Endometrial microvascular endothelial cells (primary cell): ENCODE results near the gene TNIP1. TPM values are rescaled to one million over a fixed set of nuclear protein-coding genes. Genes with fewer than 3 reads are reported as not detected.

Source experiments
- in situ Hi-C: cut with HindIII; loops from 2 replicates; pipeline ENCODE4 v1.10.0; 2017; ENCODE audit warnings: low sequenced_read_pairs, low pct_unique_long_range_greater_than_20kb; ENCODE audit errors: inconsistent ontology term
- total RNA-seq: library from RNA; depleted of rRNA; stranded (reverse); fragments of >200 nt; gene quantifications from one replicate; pipeline ENCODE4 v1.2.3, GENCODE V29; 2015; ENCODE audit errors: inconsistent ontology term

The TNIP1 gene, protein sequence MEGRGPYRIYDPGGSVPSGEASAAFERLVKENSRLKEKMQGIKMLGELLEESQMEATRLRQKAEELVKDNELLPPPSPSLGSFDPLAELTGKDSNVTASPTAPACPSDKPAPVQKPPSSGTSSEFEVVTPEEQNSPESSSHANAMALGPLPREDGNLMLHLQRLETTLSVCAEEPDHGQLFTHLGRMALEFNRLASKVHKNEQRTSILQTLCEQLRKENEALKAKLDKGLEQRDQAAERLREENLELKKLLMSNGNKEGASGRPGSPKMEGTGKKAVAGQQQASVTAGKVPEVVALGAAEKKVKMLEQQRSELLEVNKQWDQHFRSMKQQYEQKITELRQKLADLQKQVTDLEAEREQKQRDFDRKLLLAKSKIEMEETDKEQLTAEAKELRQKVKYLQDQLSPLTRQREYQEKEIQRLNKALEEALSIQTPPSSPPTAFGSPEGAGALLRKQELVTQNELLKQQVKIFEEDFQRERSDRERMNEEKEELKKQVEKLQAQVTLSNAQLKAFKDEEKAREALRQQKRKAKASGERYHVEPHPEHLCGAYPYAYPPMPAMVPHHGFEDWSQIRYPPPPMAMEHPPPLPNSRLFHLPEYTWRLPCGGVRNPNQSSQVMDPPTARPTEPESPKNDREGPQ
- 71.0 TPM for total RNA-seq

DNA sequence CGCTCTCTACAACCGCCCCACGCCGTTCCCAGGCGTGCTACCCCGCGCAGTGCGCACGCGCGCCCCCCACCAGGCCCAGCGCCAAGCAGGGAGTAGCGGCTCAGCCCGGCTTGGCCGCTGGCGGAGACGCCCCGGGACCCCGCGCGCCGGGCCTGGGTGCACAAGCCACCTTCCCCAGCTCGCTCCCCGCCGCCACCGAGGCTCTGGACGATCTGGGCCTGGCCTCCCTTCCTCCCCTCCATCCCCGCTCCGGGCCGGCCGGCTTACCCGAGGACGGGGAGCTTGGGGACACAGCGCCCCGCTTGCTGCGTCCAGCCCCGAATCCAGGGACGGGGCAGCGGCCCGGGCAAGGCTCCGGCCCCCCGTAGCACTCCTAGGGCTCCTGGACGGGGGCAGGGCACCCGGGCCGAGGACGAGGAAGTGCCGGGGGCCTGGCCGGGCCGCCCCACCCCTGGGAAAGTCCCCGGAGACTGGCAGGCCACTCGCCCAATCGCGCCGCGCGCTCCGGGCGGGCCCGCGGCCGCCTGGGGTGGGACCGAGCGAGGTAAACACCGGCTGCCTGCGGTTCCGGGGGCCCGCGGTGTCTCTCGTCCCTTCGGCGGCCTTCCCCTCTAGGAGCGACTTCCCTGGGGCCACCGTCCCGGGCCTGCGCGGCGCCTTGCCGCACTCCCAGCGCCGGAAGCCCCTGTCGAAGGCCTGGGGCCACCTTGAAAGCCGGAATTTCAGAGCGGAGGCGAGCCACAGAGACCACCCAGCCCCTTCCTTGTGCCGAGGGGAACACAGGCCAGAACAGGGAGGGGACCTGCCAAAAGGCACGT lies at the start of gene TNIP1:
Gene TNIP1, minus strand, starts transcription at position 422 of the 818 bp plus-strand sequence. CDS start 15,939 bp downstream, outside the sequence.
- in situ Hi-C loops, result no loop called here

DNA sequence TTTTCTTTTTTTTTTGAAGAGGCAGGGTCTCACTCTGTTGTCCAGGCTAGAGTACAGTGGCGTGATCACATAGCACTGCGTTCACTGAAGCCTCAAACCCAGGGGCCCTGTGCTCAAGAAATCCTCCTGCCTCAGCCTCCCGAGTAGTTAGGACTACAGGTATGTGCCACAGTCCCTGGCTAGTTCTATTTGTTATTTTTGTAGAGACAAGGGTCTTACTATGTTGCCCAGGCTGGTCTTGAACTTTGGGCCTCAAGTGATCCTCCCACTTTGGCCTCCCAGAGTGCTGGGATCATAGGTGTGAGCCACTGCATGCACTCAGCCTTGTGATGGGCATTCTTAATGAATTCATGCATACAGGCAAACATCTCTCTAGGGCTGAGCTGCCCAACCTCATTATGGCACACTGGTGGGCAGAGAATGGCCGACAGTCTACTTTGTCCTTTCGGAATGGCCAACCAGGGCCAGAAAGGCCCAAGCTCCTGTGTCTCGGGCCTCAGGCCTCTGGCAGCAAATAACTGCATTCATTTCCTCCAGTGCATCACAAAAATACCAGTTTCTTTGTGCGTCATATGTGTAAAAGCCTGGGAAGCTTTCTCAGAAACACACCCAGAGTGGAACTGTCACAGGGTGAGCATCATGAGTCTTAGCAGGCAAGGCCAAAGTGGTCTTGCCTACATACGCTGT lies 49.5 kb upstream of the TNIP1 start:
- in situ Hi-C loops, result no loop called here

DNA sequence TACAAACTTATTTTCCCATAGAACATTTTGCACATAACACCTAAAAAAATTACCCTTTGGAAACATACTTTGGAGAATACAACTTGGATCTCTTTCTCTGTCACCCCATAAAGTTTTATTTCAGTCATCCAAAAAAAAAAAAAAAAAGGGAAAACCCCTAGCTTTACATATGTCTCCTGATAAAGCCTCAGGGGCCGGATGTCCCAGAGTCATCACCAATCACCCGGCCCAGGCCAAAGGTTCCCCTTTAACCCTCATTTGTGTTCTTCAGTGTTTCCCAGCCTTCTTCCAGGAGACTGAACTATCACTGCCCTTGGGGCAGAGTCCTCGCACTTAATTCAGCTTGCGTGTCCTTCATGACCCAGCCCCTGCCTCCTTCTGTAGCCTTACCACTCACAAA lies 48.0 kb upstream of the TNIP1 start:
- in situ Hi-C loops, result no loop called here

DNA sequence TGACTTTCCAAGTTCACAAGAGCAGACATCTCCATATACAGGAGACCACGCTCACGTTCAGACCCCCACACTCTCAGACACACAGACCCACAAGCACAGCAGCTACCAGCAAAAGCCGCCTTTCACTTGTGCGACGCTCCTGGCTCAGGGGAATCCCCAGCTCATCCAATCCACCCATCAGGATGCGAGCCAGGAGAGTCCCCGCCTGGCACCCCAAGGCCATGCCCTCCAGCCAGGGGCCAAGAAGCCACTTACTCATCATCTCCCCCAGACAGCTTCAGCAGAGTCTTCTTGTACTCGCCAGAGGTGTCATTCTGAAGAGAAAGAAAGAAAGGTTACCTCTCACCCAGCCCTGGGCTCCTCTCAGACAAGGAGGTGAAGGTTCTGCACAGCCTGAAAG lies 47.1 kb upstream of the TNIP1 start:
- in situ Hi-C loops, result no loop called here

DNA sequence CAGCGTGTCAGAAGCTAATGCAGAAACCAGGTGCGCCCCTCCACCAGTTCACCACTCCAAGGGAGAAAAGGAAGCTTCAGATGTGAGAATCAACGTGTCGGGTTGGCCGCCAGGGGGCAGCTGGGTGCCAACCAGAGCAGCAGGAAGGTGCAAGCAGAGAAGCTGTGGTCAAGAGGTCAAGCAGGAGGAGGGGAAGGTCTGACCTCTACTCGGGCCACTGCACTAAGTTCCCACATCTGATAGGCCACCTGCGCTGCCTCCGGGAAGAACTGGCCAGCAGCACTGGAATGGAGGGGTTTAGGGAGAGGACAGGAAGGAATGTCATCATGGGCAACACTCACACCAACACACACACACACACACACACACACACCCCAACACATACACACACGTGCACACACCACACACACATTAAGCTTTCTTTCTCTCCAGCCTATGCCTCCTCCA lies 45.4 kb upstream of the TNIP1 start:
- in situ Hi-C loops, result no loop called here

DNA sequence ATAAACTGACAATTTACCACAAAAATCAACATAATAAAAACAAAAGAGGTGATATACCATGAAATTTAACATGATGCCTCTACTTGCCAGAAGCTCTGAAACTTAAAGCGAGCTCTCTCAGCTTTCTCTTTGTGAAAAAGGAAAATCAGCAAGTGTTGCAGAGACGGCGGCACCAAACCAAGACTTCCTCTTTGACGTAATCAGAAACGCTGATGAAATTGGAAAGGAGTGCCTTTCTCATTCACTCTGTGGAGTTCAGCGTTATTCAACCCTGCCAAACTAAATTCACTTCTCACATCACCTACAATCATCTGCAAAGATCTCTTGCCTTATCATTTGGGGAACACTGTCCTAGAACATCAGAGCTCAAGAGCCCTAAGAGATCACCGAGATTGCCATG lies 44.6 kb upstream of the TNIP1 start:
- in situ Hi-C loops, result no loop called here

DNA sequence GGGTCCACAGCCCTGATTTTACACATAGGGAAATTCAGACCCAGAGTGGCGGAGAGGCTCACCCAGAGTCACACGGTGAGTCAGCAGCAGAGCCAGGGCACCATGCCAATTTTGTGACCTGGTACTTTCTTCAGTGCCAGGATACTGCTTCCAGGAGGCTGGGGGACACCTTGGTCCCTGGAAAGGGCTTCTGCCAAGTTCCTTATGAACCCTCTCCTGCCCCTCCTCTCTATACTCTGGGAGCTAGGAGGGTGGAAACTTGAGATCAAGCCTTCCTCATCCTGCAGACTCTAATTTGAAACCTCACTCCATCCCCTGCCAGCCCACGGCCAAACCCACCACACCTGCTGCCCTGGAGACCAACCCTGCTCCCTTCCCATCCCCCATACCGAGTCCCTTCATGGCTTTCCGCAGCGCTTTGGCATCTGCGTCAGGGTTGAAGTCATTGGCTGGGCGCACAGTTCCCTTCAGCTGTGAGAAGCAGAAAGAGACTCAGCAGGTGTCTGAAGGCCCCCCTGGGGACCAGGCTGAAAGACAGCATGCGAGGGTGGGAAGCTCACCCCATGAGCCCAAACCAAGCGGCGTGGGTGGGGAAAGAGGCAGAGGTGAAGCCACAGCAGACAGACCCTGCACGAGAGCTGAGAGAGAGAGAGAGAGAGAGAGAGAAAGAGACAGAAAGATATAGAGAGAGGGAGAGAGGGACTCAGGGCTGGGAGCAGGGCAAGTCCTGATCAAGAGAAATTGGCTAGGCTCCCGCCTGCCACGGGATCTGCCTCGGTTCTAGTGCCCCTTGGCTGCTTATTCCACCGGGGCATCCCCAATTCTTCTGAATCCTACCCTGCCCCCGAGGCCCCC lies 43.3 kb upstream of the TNIP1 start:
- in situ Hi-C loops, result no loop called here

DNA sequence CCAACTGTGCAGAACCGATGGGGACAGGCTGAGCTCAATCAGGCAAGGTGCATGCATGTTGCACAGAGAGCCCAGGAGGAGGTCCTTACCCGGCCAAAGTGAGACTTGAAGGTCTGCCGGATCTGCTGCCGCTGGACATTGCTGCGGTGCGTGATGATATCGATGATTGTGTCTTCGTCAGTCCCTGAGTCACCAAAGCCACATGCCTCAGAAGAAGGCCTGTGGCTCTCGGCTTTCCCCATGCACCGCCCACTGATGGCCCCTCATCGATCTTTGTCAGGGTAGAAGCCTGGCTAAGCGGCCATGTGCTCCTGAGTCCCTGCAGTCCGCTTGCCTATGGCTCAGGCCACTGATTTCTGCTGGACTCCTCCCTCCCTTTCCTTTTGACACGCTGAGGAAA lies 42.0 kb upstream of the TNIP1 start:
- in situ Hi-C loops, result no loop called here

DNA sequence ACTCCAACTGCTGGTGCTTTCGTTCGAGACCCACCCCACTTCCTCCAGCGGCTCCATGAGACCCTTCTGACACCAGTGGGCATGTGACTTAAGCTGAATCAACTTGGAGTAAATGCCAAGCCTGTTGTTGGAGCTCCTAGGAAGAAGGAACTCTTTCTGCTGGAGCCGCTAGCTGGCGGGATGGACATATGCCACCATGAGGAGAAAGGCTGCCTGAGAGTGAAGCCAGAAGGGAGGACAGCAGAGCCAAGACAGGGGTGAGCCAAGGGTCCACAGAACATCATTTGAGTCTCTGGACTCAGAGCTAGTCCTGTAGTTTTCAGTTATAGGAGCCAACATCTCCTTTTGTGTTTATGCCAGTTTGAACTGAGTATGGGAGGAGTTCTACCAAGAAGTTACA lies 40.8 kb upstream of the TNIP1 start:
- in situ Hi-C loops, result no loop called here

DNA sequence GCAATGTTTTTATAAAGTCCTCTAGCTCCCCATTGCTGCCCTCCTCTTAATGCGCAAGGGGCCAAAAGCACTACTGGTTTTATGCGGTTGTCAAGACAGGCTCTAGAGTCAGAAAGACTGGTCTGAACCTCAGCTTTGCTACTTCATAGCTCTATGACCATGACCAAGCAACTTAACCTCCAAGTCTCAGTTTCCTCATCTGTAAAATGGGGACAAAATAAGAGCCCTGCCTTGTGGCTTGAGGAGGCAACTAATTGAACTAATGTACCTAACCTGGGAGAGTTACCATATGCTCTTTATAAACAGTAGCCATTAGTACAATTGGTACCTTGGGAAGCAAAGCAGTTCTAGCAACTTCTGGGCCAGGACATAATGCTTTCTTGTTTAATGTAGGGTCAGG lies 40.3 kb upstream of the TNIP1 start:
- in situ Hi-C loops, result no loop called here

DNA sequence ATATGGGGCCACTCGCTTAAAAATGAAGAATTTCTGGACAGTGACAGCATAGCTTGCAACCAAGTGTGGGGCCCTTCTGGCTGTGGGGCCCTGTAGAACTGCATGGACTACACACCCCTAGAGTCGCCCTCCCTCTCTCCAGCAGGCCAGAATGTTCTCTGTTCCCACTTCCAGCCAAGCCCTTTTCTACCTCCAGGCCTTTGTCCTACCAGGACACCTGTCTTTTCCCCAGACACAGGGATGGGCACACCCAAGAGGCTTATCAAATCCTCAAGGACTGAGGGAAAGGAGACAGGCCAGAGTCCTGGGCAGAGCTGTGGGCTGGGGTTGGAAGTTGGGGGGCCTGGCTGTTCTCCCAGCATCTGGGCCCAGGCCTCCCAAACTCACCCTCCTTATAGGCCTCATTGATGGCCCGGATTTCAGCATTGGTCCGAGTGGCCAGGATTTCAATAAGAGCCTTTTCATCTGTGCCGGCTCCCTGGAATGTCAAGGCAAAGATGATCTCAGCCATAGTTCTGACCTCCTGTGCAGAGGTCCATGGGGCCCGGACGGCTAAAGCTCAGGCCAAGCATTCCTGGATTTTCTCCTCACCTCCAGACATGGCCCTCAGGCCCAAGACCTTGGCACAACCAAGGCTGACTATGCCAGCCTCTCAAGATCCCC lies 38.2 kb upstream of the TNIP1 start:
- in situ Hi-C loops, result no loop called here

DNA sequence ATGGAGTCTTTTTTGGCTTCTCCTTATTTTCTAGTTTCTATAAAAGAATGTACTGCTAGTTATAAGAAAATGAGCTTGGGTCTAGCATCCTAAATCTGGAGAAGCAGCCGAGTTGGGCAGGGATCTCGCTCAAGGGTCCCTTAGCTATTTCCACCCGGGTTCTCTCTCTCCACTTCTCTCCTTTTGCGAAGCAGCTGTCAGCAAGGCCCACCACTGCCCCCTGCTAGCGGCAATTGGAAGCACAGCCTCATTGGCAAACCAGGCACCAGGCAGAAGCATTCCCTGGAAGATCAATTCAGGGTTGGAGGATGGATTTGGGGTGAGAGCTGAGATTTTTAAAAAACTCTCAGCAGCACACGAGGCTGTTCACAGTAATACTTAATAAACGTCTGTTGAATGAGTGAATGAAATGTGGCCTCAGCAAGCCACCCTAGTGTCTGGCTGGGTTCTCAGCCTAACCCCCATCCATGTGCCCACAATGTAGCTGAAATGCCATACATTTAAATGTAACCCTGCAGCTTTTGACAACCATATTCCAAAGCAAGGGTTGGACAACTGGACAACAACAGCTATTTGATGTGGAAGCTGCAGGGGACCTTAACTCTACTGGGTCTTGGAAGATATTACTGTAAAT lies 34.6 kb upstream of the TNIP1 start:
- in situ Hi-C loops, result no loop called here

DNA sequence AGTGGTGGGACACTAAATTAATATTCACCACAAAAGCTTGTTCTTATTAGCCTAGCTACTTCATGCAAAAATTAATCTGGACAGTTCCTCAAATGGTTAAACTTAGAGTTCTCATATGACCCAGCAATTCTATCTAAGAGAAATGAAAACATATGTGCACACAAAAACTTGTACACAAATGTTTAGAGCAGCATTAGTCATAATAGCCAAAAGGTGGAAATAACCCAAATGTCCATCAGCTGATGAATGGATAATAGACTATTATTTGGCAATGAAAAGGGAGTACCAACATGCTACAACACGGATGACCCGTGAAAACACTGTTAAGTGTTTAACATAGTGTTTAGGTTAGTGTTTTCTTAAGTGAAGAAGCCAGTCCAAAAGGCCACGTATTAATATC lies 32.8 kb upstream of the TNIP1 start:
- in situ Hi-C loops, result no loop called here

DNA sequence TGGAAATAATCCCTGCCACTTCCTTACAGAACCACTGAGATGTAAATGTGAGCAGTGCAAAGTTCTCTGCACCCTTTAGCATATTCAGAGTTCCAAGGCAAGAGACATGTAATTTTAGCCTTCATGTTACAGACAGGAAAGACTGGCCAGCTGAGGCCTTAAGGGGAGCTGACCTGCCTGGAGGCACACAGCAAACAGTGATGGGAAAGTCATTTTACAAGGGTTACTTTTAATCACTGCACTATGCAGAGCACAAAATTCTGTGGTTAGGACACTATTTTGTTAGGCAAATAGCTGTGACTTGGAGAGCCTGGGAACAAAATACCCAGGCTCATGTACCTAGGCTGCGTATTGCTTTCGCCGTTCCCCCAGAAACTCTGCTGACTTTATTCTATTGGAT lies 30.2 kb upstream of the TNIP1 start:
- in situ Hi-C loops, result no loop called here

DNA sequence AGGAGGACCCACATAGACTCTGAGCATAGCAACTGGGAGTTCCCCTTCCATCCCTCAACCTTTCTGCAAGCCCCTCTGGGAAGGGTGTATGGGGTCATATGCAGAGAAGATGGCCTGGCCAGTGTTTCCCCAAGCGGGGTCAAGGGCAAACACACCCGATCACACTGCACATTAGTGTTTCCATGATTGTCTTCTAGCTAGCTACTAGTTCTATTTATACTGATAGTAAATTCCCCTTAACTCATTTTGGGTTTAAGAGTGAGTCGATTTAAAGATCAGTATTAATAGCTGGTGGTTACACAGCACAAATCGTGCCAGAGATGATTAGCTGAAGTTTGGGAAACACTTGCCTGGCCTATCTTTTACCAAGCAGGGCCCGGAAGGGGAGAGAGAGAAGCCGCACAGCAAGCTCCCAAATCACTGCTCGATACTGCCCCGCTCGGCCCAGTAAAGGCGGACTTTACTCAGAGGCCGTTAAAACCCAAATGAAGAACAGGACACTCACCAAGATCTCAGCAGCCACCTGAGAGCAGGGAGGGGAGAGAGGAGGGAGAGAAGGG lies 29.4 kb upstream of the TNIP1 start:
- in situ Hi-C loops, result no loop called here

DNA sequence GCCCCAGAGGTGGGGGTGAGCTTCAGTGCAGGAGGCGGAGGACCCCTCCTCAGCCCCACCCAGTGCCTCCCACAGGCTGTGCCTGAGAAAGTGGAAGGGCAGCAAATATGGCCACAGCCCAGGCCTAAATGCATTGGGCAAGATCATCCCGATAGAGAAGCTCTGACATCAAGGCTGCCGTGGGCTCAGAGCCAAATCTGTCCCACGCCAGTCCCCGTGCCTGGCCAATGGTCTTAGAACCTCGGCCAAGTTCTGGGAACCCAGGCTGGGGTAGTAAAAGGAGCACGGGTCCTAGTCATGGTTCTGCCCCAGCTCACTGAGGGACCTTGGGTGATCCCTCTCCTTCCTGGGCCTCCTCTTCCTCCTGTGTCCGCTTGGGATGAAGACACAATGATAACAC lies 27.7 kb upstream of the TNIP1 start:
- in situ Hi-C loops, result no loop called here
